GM12878 (cell line): ENCODE measurements around the gene NKD2.

Experiments used
- IRF5 ChIP-seq: fragments of 450-650 bp; IDR thresholded peaks from 2 replicates; pipeline ENCODE4 v1.6.1; 2017; ENCODE audit warnings: borderline replicate concordance
- RAD21 ChIP-seq: IDR thresholded peaks from 2 replicates; pipeline ENCODE4 v1.6.1; 2011; ENCODE audit warnings: mild to moderate bottlenecking, low read depth, low read length, moderate library complexity; ENCODE audit not compliant: insufficient read depth
- RB1 ChIP-seq: fragments of 450-650 bp; formaldehyde crosslinking; IDR thresholded peaks from 2 replicates; pipeline ENCODE4 v1.6.1; 2017; ENCODE audit warnings: mild to moderate bottlenecking, borderline replicate concordance
- STAT1 ChIP-seq: fragments of 450-650 bp; conservative IDR thresholded peaks from 2 replicates; pipeline ENCODE4 v1.6.1; 2014; ENCODE audit warnings: antibody characterized with exemption, mild to moderate bottlenecking
- TAF1 ChIP-seq: IDR thresholded peaks from 2 replicates; pipeline ENCODE4 v1.6.1; 2011; ENCODE audit warnings: mild to moderate bottlenecking, low read depth, low read length, borderline replicate concordance
- TARDBP ChIP-seq: IDR thresholded peaks from 2 replicates; pipeline ENCODE4 v1.6.1; 2016; ENCODE audit warnings: borderline replicate concordance
- ZBTB40 ChIP-seq: fragments of 450-650 bp; IDR thresholded peaks from 2 replicates; pipeline ENCODE4 v1.6.1; 2016; ENCODE audit warnings: mild to moderate bottlenecking, moderate library complexity, borderline replicate concordance

GRCh38 chr5:1042626-1043025, 34.0 kb downstream of the NKD2 start:
- TF ChIP-seq RAD21 (no peak), ZBTB40 (no peak), TAF1 (no peak), RB1 (no peak), TARDBP (no peak), IRF5 (no peak), STAT1 (no peak)
